ENCODE data around the gene SMIM38. TPM values are rescaled to one million over a fixed set of nuclear protein-coding genes. Genes with fewer than 3 reads are reported as not detected.

The SMIM38 gene
- total and polyA plus RNA-seq, 2 experiments from 2014 or later: 0.38 TPM; not detected in 1

DNA sequence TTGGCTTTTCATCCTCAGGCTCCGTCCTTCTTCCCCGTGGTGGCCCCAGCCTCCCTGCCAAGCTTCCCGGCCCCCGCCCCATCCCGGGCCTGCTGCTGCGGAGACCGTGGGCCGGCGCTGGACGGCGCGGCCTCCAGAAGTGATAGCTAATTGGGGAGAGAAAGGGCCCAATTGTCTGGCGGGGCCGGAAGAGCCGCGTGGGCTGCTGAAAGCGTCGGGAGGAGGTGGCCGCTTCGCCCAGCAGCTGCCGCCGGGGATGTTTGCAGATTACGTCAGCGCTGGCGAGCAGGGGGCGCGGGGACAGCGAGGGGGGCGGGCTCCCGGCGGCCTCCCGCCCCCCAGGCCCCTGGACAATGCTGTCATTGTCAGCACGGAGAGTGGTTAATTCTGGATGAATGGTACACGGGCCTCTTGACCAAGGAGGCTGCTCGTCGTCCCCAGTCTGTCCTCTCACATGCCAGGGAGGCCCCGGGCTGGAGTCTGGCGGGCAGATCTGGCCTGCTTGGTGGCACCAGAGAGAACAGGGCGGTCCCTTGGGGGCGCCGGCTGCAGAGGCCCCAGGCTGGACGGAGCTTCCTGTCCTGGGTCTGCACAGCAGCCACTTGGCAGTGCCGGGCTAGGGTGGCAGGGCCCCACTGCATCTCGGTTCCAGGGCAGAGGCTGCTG, 1.6 kb downstream of the SMIM38 start (continued):
- TF ChIP-seq, protein P1, sequence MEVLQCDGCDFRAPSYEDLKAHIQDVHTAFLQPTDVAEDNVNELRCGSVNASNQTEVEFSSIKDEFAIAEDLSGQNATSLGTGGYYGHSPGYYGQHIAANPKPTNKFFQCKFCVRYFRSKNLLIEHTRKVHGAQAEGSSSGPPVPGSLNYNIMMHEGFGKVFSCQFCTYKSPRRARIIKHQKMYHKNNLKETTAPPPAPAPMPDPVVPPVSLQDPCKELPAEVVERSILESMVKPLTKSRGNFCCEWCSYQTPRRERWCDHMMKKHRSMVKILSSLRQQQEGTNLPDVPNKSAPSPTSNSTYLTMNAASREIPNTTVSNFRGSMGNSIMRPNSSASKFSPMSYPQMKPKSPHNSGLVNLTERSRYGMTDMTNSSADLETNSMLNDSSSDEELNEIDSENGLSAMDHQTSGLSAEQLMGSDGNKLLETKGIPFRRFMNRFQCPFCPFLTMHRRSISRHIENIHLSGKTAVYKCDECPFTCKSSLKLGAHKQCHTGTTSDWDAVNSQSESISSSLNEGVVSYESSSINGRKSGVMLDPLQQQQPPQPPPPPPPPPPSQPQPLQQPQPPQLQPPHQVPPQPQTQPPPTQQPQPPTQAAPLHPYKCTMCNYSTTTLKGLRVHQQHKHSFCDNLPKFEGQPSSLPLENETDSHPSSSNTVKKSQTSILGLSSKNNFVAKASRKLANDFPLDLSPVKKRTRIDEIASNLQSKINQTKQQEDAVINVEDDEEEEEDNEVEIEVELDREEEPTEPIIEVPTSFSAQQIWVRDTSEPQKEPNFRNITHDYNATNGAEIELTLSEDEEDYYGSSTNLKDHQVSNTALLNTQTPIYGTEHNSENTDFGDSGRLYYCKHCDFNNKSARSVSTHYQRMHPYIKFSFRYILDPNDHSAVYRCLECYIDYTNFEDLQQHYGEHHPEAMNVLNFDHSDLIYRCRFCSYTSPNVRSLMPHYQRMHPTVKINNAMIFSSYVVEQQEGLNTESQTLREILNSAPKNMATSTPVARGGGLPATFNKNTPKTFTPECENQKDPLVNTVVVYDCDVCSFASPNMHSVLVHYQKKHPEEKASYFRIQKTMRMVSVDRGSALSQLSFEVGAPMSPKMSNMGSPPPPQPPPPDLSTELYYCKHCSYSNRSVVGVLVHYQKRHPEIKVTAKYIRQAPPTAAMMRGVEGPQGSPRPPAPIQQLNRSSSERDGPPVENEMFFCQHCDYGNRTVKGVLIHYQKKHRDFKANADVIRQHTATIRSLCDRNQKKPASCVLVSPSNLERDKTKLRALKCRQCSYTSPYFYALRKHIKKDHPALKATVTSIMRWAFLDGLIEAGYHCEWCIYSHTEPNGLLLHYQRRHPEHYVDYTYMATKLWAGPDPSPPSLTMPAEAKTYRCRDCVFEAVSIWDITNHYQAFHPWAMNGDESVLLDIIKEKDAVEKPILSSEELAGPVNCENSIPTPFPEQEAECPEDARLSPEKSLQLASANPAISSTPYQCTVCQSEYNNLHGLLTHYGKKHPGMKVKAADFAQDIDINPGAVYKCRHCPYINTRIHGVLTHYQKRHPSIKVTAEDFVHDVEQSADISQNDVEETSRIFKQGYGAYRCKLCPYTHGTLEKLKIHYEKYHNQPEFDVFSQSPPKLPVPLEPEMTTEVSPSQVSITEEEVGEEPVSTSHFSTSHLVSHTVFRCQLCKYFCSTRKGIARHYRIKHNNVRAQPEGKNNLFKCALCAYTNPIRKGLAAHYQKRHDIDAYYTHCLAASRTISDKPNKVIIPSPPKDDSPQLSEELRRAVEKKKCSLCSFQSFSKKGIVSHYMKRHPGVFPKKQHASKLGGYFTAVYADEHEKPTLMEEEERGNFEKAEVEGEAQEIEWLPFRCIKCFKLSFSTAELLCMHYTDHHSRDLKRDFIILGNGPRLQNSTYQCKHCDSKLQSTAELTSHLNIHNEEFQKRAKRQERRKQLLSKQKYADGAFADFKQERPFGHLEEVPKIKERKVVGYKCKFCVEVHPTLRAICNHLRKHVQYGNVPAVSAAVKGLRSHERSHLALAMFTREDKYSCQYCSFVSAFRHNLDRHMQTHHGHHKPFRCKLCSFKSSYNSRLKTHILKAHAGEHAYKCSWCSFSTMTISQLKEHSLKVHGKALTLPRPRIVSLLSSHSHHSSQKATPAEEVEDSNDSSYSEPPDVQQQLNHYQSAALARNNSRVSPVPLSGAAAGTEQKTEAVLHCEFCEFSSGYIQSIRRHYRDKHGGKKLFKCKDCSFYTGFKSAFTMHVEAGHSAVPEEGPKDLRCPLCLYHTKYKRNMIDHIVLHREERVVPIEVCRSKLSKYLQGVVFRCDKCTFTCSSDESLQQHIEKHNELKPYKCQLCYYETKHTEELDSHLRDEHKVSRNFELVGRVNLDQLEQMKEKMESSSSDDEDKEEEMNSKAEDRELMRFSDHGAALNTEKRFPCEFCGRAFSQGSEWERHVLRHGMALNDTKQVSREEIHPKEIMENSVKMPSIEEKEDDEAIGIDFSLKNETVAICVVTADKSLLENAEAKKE (CRISPR knock-in tag; IDR thresholded peaks at IDR 0.05): no peak
- no peak for TF ChIP-seq EZH2 (IDR thresholded peaks at IDR 0.05; ENCODE audit: low read depth, unreplicated experiment)
- TF ChIP-seq, protein P2, sequence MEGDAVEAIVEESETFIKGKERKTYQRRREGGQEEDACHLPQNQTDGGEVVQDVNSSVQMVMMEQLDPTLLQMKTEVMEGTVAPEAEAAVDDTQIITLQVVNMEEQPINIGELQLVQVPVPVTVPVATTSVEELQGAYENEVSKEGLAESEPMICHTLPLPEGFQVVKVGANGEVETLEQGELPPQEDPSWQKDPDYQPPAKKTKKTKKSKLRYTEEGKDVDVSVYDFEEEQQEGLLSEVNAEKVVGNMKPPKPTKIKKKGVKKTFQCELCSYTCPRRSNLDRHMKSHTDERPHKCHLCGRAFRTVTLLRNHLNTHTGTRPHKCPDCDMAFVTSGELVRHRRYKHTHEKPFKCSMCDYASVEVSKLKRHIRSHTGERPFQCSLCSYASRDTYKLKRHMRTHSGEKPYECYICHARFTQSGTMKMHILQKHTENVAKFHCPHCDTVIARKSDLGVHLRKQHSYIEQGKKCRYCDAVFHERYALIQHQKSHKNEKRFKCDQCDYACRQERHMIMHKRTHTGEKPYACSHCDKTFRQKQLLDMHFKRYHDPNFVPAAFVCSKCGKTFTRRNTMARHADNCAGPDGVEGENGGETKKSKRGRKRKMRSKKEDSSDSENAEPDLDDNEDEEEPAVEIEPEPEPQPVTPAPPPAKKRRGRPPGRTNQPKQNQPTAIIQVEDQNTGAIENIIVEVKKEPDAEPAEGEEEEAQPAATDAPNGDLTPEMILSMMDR (conservative IDR thresholded peaks at IDR 0.05; ENCODE audit: low read depth in 2 of 2): no peak

DNA sequence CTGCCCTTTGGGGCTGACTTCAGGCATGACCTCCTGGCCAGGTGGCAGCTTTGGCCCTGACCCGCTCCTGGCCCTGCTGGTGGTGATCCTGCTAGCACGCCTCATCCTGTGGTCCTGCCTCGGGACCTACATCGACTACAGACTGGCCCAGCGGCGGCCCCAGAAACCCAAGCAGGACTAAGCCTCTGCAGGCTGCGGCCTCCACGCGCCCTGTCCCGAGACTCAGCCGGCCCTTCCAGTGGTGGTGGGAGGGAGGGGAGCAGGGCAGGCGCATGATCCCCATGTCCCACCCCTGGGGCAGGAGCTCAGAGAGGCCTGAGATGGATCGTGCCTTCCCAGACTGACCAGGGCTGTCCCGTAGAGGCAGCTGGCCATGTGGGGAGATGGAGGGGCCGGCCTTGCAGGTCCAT, 2.1 kb downstream of the SMIM38 start:
- H3K36me3 ChIP-seq (ENCODE audit: insufficient read depth): no peaks in the 10 kb centered on the region
- H4K20me1 ChIP-seq (replicated peaks; ENCODE audit: insufficient read depth): no peaks in the 10 kb centered on the region
- H3K4me3 ChIP-seq: no peak overlapping the region
- no peaks in the 10 kb centered on the region for H3K79me2 ChIP-seq (replicated peaks; ENCODE audit: insufficient read depth)
- no peak overlapping the region for H3K27ac Mint-ChIP-seq
- H3K9me3 Mint-ChIP-seq: no peaks in the 10 kb centered on the region
- H3K4me1 ChIP-seq (ENCODE audit: insufficient read depth): peaks cover 6% of the 10 kb centered on the region
- ATAC-seq: no peak
- H3F3A ChIP-seq (replicated peaks; ENCODE audit: low read depth): no peaks in the 10 kb centered on the region
- no peak overlapping the region for H2AFZ ChIP-seq
- H3K36me3 Mint-ChIP-seq (ENCODE audit: low read depth): no peaks in the 10 kb centered on the region
- no peak overlapping the region for H3K4me2 ChIP-seq
- TF ChIP-seq STAT1 (IDR thresholded peaks at IDR 0.05; ENCODE audit: unreplicated experiment) (no peak), NANOG (IDR thresholded peaks at IDR 0.05; ENCODE audit: borderline replicate concordance) (no peak), ZNF114 (CRISPR knock-in tag; IDR thresholded peaks at IDR 0.05) (no peak)
- H3K9me2 ChIP-seq (ENCODE audit: insufficient read depth): no peaks in the 10 kb centered on the region
- no peaks in the 10 kb centered on the region for H3K27me3 ChIP-seq (ENCODE audit: insufficient read depth)
- no peak for DNase-seq (ENCODE audit: low spot score)
- peaks cover 17% of the 10 kb centered on the region for H3K27me3 Mint-ChIP-seq (ENCODE audit: insufficient read depth, low read depth, poor library complexity)
- H3K27ac ChIP-seq (ENCODE audit: low read depth): no peak overlapping the region
- peaks cover 8% of the 10 kb centered on the region; the same call in 2 of the 3 replicates for H3K4me1 Mint-ChIP-seq
- H3K4me3 Mint-ChIP-seq: no peak overlapping the region

All from GM23338 (cell line).